NCI-H146 treated with DMSO at 0.1 percent for 48 hours (cell line): ENCODE data around the gene CRCP.
A peak's percentile ranks its signal among the peaks of the same experiment; 100 is the strongest.
"Not testable (repeated sequence)": the region's sequence is repeated elsewhere in the genome, so short reads cannot be mapped to it uniquely, and the experiment has no call there.

Source experiments
- DNase-seq: peaks from one replicate; lab custom pipeline; 2025; ENCODE audit not compliant: unreplicated experiment; lab: John Stamatoyannopoulos, UW

CRCP gene

DNA sequence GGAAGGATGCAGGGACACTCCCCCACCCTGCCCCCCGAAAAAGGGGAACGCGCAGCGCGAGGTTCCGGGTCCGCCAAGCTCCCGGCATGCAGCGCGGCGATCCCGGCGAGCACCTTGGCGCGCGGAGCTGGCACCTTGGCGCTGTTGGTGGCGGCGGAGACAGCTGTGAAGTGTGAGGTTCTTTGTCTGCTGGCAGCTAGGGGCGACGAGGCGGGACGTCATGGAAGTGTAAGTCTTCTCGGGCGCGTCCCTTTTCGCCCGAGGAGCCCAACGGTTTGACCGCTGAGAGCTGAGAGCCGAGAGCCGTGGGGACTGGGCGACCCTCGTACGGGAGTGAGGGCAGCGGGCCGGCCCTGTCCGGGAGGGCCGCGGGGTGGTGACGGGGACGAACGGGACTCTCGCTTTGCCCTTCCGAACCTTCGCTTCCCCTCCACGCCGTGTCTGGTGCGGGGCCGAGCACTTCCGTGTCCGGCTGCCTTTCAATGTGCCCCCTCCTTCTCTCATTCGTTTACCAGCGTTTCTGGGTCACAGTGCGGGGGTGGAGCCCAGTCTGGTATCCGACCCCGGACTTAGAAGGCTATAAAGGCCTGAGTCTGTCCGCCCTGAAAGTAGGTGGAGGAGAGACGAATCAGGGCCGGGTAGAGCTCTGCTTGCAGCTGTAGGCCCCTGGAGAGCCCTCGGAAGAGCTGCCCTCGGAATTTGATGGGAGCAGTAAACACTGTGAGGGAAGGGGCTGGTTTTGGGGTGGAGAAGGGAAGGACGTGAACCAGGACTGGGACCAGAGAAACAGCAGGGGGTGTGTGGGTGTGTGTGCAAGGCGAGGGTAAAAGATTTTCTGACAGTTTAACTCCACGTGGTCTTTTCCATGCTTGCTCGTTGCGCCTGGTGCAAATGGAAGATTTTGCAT lies at the start of gene CRCP:
Gene CRCP (plus strand): TSS at position 105 of the 907 bp plus-strand sequence. CDS start 116 bp downstream, at position 221.
- DNase-seq: peak; percentile 60

DNA sequence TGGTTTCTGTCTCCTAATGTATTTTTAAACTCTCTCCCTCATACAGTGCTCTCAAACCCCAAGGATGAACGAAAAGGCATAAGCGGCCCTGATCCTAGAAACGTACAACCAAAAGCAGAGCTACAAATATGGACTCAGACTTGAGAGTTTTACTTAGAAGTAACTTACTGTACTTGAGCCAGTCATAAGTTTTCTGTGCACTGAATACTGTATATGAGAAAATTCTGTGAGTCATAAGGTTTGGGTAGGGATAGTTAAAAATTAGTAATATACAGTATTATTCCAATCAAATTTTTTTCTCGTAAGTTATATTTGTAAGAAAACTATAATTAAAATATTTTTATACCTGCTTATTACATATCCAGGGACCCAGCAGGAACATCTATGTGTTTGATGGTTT lies 44.9 kb upstream of the CRCP start:
- DNase-seq: no peak

DNA sequence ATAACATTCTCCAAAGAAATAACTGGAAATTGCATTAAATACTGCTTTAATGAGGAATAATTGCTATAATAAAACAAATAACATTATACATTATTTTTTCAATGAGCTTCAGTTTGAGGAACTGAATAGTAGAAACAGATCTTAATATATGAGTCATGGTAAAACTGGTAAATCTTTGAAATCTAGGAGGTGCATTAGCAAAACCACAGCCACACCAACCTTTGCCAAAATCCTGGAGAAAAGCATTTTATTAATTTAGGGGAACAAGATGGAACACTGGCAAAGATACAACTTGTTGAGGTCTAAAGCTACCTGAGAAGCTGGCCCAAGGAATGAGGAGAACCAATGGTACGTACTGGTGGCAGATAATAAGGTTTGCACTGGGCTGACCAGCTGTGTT lies 44.4 kb upstream of the CRCP start:
- DNase-seq: no peak

DNA sequence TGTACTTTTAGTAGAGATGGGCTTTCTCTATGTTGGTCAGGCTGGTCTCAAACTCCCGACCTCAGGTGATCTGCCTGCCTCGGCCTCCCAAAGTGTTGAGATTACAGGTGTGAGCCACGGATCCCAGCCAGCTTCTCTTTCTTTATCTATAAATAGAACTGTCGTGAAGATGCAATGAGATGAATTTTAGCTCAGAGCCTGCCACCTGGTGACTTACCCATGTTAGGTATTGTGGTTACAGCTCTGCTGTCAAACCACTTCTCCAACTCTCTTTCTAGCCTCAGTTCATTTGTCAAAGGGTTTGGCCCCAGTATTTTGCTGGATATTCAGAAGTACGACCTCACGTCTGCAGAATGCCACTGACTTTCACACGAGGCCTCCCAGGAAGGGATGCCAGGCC lies 42.4 kb upstream of the CRCP start:
- not testable (repeated sequence) for DNase-seq

DNA sequence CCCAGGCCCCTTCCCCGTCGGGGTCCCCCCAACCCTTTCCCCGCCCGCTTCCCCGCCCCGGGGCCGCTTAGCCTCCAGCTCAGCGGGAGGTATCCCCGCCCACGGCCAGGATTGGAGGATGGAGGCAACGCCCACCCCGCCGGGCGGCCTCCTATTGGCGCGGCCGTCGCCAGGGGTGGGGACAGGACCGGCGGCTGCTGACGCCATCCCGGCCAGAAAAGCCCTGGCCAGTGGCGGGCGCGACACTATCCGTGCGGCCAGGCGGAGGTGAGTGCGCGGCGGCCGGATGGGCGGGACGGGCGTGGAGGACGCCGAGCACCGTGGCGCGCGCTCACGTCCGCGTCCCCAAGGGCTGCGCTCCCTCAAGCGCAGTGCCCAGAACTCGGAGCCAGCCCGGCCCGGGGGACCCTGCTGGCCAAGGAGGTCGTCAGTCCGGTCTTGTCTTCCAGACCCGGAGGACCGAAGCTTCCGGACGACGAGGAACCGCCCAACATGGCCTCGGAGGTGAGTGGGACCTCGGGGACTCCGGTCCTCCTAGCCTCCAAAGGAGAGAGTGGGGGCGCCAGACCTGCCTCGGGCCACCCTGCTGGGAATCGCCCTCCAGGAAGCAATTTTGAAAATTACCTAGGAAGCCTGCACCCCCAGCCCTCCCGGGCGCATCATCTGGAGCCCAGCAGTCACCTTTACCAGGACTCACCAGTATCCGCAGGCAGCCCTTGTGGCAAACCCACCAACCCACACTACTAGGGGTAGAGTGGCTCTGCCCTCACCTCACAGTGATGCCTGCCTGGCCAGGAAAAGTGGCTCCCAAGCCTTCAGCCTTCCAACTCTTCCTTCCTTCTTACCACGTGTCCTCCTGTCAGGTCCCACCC lies 38.8 kb upstream of the CRCP start, which contains the start of gene ASL:
Gene ASL (plus strand): TSS at position 230 of the 872 bp plus-strand sequence. CDS start 263 bp downstream, at position 493.
- DNase-seq: peak; percentile 71

DNA sequence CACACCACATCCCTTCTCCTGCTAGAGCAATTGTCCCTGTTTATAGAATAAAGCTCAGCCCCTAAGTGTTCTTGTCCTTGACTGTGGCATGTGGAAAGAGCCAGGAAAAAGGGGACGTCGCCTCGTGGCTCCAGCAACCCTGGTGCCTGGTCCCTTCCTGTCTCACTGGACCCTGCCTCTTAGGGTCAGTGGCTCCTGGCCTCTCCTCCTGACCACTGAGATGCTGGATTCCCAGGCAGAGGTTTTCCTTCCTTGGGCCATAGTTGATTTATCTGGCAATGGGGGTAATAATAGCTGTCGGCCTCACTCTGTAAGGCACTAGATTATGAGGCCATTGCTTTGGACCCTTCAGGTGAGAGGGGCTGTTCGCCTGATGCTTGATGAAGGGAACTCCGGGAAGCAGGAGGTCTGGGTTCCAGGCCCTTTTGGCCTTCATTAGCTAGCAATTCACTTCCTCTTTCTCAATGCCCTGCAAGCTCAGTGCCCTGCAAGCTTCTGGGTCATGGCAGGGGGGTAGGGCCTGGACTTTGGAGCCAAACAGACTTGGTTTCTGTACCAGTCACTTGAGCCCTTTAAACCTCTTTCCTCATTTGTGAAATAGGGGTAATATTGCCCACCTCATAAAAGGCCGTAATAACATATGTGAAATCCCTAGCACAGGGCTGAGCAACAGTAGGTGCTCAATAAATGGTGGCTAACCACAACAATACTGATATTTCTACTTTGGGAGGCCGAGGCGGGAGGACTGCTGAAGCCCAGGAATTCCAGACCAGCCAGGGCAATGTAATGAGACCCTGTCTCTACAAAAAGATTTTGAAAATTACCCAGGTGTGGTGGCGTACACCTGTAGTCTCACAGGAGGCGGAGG lies 38.0 kb upstream of the CRCP start:
- DNase-seq: no peak

DNA sequence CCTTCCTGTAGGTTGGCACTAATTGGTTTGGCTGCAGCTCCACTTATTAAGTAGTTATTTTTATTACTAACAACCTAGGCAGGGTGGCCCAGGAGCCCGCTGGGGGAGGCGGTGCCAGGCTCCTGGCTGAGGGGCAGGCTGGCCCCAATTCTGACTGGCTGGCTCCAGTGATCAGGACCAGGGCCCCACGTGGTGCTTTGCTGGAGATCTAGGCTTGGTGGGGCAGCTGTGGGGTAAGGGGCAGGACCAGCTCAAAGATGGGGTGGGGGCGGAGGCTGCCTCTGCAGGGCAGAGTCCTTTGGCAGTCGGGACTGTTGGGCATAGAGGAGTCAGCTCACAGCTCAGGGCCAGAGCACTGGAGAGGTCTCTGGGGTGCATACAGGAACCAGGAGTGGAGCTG lies 36.6 kb upstream of the CRCP start:
- no peak for DNase-seq

DNA sequence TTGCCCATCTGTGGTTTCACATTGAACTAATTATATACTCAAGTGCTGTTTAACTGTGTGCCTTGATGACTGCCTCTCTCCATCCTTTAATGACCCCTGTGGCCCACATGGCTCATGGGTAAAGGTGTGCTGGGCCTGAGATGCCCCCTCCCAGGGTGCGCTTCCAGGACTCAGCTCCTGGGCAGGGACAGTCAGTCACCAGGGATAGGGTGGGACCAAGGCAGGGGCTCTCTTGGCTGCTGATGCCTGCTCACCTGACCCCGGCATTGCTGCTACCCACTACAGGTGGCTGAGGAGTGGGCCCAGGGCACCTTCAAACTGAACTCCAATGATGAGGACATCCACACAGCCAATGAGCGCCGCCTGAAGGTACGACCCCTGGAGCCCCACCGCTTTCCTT lies 32.6 kb upstream of the CRCP start:
- DNase-seq: no peak

DNA sequence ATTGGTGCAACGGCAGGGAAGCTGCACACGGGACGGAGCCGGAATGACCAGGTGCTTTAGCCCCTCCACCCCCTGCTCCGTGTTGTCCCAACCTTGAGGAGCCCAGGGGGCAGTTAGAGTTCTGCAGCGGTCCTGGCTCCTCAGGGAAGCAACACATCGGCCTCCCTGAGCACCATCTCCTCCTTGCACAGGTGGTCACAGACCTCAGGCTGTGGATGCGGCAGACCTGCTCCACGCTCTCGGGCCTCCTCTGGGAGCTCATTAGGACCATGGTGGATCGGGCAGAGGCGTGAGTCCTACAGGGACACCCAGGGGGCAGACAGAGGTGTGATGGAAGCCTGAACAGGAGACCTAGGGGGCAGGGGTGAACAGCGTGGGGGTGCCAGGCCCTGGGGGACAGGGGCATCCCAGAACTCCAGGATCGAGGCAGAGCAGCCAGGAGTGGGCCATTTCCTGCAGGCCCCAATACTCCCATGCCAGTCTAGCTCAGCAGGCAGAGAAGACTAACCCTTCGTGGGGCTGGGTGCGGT lies 31.7 kb upstream of the CRCP start:
- DNase-seq: no peak

DNA sequence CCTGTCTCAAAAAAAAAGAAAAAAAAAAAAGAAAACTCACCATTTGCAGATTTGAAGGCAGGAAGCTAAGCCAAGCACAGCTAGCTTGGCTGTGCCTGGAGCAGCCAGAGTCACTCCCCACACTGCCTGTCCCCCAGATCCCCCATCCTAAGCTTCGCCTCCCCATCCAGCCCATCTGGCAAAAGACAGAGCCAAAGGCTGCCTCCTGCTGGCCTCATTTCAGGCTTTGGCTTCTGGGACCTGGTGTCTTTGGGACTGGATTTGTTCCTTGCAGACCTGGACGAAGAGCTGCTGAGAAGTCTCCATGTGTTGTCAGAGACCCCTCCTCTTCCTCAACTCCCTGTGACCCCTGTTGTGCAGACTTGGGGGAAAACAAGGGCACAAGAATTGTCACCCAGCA lies 31.0 kb upstream of the CRCP start:
- no peak for DNase-seq

DNA sequence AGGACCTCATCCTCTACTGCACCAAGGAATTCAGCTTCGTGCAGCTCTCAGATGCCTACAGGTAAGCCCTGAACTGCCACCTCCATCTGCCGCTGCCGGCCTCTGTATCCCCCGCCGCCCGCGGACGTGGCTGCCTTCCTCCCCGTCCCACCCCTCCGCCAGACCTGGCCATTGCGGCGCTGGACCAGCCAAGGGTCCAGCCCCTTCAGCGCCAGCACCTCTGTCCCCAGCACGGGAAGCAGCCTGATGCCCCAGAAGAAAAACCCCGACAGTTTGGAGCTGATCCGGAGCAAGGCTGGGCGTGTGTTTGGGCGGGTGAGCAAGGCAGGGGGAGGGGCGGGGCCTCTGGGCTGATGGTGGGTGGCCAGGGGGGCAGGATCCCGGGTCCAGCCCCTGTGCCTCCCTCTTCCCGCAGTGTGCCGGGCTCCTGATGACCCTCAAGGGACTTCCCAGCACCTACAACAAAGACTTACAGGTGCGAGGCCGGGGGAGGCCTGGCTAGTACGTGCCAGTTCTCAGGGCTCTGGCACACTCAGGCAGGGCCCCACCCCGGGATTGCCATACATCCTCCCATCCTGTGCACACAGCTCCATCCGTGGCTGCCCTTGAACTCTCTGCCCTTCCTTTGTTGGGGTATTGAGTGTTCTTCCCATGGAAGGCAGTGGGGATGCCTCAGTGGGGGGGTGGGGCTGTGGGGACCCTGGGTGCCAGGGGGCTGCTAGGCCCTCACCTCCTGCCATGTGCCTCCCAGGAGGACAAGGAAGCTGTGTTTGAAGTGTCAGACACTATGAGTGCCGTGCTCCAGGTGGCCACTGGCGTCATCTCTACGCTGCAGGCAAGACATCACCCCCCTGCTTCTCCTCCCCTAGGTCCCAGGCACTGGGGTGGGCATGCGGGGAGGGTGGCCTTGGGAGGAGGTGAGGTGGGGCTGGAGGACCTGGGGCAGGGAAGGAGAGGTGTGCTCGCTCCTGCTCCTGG lies 25.5 kb upstream of the CRCP start:
- DNase-seq: no peak

DNA sequence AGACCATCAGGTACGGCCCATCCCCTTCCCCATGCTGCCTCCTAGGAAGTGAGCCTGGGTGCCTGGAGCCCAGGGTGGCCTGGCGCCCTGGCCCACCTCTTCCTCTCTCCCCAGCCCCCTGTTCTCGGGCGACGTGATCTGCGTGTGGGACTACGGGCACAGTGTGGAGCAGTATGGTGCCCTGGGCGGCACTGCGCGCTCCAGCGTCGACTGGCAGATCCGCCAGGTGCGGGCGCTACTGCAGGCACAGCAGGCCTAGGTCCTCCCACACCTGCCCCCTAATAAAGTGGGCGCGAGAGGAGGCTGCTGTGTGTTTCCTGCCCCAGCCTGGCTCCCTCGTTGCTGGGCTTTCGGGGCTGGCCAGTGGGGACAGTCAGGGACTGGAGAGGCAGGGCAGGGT lies 22.0 kb upstream of the CRCP start:
- DNase-seq: no peak

DNA sequence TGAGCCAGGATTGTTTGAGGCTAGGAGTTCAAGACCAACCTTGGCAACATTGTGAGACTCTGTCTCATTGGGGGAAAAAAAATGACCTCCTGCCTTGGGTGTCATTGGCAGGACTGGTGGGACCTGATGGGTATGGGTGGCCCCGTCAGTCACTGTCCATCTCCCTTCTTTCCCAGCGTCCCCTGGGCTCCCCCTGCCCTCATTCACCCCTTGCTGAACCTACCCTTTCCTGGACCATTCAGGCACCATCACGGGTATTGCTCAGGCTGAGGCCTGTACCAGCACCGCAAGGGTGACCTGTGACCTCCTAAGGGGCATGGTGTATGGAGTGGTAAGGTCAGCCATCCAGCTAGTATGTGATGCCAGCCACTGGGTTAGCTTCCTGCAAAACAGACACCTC lies 19.6 kb upstream of the CRCP start:
- DNase-seq: no peak

DNA sequence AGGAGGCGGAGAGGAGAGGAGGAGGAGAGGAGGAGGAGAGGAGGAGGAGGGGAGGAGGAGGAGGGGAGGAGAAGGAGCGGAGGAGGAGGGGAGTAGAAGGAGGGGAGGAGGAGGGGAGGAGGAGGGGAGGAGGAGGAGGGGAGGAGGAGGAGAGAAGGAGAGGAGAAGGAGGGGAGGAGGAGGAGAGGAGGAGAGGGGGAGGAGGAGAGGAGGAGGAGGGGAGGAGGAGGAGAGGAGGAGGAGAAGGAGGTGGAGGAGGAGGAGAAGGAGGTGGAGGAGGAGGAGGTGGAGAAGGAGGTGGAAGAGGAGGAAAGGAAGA lies 15.5 kb upstream of the CRCP start:
- no peak for DNase-seq

DNA sequence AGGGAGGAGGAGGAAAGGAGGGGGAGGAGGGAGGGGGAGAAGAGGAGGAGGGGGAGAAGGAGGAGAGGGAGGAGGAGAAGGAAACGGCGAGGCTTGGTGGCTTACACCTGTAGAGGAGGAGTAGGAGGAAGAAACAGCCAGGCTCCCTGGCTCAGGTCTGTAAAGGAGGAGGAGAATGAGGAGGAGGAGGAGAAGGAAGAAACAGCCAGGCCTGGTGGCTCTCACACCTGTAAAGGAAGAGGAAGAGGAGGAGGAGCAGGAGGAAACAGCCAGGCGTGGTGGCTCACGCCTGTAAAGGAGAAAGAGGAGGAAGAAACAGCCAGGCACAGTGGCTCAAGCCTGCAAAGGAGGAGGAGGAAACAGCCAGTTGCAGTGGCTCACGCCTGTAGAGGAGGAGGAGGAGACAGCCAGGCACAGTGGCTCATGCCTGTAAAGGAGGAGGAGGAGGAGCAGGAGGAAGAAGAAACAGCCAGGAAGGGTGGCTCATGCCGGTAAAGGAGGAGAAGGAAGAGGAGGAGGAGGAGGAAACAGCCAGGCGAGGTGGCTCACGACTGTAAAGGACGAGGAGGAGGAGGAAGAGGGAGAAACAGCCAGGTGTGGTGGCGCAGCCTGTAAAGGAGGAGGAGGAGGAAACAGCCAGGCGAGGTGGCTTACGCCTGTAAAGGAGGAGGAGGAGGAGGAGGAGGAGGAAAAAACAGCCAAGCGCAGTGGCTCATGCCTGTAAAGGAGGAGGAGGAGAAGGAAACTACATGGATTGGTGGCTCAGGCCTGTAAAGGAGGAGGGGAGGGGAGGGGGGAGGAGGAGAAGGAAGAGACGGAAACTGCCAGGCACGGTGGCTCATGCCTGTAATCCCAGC lies 14.9 kb upstream of the CRCP start:
- DNase-seq: peak; percentile 81

DNA sequence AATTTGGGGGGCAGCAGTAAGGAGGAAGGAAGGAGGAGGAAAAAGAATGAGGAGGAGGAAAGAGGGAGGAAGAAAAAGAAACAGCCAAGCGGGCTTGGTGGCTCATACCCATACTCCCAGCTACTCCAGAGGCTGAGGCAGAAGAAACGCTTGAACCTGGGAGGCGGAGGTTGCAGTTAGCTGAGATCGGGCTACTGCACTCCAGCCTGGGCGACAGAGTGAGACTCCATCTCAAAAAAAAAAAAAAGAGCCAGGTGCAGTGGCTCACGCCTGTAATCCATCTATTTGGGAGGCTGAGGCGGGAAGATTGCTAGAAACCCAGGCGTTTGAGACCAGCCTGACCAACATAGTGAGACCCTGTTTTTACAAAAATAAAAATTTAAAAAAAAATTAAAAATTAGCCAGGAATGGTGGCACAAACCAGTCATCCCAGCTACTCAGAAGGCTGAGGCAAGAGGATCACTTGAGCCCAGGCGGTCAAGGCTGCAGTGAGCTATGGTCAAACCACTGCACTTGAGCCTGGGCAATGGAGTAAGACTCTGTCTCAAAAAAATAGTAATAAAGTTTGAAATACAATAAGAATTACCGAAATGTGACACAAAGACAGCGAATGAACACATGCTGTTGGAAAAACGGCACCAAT lies 14.1 kb upstream of the CRCP start:
- DNase-seq: peak; percentile 72

DNA sequence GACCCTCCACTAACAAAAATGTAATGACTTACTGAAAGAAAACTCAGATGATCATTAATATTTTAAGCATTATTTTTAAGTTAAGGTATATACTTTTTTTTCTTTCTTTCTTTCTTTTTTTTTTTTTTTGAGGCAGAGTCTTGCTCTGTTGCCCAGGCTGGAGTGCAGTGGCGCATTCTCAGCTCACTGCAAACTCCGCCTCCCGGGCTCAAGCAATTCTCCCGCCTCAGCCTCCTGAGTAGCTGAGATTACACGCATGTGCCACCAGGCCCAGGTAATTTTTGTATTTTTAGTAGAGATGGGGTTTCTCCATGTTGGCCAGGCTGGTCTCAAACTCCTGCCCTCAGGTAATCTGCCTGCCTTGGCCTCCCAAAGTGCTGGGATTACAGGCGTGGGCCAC lies 12.5 kb upstream of the CRCP start:
- DNase-seq: not testable (repeated sequence)

DNA sequence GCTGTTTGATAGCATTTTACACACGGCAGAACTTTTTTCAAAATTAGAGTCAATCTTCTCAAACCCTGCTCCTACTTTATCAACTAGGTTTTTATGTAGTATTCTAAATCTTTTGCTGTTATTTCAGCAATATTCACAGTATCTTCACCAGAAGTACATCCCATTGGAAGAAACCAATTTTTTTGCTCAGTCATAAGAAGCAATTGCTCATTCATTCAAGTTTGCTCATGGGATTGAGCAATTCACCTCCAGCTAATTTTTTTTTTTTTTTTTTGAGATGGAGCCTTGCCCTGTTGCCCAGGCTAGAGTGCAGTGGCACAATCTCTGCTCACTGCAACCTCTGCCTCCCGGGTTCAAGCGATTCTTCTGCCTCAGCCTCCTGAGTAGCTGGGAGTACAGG lies 10.7 kb upstream of the CRCP start:
- not testable (repeated sequence) for DNase-seq
